AG10803 (cell line): ENCODE results near the gene RAC3.
A peak's percentile ranks its signal among the peaks of the same experiment; 100 is the strongest.

Experiments used
- DNase-seq: peaks from one replicate; pipeline ENCODE4 v3.0.0; 2010; ENCODE audit warnings: low read depth
- H3K4me3 ChIP-seq: 2 replicates; pipeline ENCODE4 v1.5.1; 2011; ENCODE audit warnings: mild to moderate bottlenecking, low read length, control low read depth
- TF ChIP-seq, protein P1 (sequence below): conservative IDR thresholded peaks from 2 replicates; pipeline ENCODE4 v1.5.1; 2011; ENCODE audit warnings: mild to moderate bottlenecking, low read length, control low read depth, inconsistent platforms

Gene RAC3

DNA sequence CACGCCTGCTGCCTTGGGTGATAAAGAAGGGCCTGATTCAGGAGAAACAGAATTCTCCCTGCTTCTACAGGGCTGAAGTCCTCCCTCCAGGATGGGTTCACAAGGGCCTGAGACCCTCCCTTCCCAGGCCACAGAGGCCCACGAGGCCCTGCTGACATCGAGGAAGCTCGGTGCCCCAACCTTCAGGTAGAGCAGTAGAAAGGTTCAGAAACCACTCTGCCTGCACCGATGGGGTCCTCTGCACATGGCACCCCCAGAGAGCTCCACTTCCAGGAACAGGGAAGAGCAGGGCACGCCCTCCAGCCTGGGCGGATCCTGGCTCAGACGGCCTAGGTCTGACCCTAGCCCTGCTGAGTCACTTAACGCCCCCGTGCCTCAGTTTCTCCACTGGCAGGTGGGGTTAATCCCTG, 9.6 kb upstream of the RAC3 start:
- TF ChIP-seq, protein P1, sequence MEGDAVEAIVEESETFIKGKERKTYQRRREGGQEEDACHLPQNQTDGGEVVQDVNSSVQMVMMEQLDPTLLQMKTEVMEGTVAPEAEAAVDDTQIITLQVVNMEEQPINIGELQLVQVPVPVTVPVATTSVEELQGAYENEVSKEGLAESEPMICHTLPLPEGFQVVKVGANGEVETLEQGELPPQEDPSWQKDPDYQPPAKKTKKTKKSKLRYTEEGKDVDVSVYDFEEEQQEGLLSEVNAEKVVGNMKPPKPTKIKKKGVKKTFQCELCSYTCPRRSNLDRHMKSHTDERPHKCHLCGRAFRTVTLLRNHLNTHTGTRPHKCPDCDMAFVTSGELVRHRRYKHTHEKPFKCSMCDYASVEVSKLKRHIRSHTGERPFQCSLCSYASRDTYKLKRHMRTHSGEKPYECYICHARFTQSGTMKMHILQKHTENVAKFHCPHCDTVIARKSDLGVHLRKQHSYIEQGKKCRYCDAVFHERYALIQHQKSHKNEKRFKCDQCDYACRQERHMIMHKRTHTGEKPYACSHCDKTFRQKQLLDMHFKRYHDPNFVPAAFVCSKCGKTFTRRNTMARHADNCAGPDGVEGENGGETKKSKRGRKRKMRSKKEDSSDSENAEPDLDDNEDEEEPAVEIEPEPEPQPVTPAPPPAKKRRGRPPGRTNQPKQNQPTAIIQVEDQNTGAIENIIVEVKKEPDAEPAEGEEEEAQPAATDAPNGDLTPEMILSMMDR = no peak
- DNase-seq = no peak
- peak overlapping the region; percentile 74 for H3K4me3 ChIP-seq

DNA sequence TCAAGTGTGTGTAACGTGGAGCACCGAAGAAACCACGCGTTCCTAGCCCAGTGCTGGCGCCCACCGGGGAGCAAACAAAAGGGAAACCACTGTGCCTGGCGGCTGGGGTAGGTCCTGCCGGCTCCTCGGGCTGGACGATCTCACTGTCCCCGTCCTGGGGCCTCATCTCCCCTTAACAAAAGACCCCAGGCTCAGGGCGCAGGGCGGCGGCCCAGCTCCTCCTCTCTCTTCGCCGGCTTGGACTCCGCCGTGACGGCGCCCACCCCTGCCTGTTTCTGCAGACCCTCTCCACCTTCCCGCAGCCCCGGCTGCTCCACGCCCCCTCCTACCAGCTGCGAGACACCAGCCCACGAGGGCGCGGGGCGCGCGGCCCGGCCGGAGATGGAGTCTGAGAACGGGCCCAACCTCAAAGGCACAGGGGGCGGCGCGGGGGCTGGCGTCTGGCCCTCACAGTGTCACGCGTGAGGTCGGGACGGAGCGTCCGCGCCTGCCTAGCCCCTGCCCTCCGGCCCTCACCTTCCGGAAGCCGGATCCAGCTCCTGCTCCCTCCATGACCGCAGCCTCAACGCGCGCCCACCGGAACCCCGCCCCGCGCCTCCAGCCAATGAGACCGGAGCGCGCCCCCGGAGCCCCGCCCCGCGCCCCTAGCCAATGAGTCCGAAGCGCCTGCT, 9.0 kb upstream of the RAC3 start, which contains the start of gene CENPX:
Gene CENPX (minus strand): TSS at position 569 of the 671 bp plus-strand sequence. CDS start 17 bp downstream, at position 552.
- H3K4me3 ChIP-seq = peak within 1 kb of the TSS; percentile 74
- TF ChIP-seq, protein P1 = no peak
- no peak for DNase-seq

DNA sequence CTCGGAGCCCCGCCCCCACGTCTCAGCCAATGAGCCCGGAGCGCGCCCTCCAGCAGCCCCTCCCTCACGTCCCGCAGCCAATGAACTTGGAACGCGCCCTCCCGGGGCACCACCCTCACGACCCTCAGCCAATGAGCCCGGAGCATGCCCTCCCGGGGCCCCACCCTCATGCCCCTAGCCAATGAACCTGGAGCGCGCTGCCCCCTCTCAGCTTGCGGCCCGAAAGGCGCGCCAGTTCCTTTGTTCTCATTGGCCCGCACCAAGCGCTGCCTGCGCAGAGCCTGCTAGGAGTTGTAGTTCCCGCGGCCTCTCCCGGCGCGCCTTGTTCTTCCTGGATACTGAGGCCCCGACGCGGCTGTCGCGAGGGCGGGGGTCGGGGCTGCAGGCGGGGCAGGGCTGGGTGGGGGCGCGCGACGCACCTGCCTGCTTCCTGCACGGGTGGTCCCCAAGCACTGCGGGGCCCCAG, 8.5 kb upstream of the RAC3 start, which contains the start of gene LRRC45:
Gene LRRC45 (plus strand): TSS at position 325 of the 466 bp plus-strand sequence. CDS start 339 bp downstream, outside the sequence.
- TF ChIP-seq, protein P1 = no peak
- DNase-seq = peak; percentile 100
- peak within 1 kb of the TSS; percentile 74 for H3K4me3 ChIP-seq

DNA sequence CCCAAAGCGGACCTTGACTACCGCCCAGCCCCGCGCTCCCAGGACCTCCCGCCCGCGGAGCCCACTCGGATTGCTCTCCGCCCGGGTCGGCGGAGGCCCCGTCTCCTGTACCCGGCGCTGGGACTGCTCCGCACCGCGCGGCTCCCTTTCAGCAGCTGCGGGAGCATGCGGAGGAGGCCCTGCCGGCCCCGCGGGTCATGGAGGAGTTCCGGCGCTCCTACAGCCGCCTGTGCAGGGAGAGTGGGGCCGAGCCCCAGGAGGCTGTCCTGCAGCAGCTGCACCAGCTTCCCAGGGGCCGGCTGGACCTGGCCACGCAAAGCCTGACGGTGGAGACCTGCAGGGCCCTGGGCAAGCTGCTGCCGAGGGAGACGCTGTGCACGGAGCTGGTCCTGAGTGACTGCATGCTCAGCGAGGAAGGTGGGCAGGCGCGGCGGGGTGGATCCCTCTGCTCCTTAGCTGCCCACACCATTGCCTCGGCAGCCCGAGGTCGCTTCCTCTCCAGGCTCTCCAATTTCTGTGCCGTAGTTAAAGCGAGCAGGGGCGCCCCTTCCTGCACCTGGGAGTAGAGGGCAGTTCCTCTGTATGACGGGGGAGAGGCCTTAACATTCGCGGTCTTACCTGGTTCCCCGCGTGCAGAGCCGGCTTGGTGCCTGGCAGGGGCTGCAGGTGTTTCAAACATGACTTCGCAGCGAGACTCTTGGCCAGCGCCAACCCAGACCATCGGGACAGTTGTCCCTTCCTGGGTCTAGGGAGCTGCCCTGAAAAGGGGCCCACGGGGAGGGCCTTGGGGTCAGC, 7.8 kb upstream of the RAC3 start:
- no peak for DNase-seq

DNA sequence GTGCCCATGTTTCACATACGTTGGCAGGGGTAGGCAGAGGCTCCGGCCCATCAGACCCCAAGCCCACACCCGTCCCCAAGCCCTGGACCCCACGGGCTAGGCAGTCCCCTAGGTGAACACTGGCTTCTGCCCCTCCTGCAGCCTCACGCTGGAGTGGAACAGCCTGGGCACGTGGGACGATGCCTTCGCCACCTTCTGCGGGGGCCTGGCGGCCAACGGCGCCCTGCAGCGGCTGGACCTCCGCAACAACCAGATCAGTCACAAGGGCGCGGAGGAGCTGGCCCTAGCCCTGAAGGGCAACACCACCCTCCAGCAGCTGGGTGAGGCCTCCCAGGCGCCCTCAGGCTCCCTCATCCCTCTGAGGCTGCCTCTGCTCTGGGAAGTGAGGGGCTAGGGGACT, 6.6 kb upstream of the RAC3 start:
- TF ChIP-seq, protein P1 = no peak
- DNase-seq = no peak
- H3K4me3 ChIP-seq = no peak overlapping the region

More for the DNA sequence above, 7.8 kb upstream of the RAC3 start:
- H3K4me3 ChIP-seq = peak overlapping the region; percentile 64
- TF ChIP-seq, protein P1 = no peak

DNA sequence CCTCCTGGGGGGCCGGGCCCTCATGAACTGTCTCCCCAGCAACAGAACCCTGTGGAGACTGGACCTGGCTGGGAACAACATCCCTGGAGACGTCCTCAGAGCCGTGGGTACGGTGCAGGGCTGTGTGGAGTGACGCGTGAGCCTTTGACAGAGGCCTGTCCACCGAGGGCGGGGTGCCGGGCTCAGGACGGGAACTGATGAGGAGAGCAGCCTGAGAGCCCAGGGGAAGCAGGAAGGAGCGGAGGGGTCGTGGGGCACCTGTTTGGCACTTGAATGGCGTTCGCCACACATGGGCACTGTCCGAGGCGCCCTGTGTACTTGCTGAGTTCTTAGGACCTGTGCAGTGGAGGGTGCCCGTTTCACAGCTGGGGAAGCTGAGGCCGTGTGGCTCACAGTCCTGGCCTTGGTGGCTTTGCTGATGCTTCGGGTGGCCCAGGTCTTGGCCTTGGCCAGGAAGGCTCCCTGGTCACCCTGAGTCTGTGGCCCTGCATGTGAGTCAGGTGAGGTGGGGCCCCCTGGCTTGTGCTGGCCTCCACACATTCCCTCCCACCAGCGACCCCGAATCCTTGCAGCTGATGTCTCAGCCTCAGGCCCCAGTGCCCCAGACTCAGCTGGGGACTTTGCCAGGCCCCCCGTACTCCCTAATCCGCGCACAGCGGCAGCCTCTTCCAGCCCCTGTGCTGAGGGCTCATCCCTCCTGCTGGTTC, 5.9 kb upstream of the RAC3 start:
- no peak overlapping the region for H3K4me3 ChIP-seq
- TF ChIP-seq, protein P1 = no peak
- no peak for DNase-seq
